ENCODE measurements around the gene WNT9A. TPM values are rescaled to one million over a fixed set of nuclear protein-coding genes. Genes with fewer than 3 reads are reported as not detected.

WNT9A gene
- total RNA-seq, 1 donor from 2014 or later: 10.3 TPM

DNA sequence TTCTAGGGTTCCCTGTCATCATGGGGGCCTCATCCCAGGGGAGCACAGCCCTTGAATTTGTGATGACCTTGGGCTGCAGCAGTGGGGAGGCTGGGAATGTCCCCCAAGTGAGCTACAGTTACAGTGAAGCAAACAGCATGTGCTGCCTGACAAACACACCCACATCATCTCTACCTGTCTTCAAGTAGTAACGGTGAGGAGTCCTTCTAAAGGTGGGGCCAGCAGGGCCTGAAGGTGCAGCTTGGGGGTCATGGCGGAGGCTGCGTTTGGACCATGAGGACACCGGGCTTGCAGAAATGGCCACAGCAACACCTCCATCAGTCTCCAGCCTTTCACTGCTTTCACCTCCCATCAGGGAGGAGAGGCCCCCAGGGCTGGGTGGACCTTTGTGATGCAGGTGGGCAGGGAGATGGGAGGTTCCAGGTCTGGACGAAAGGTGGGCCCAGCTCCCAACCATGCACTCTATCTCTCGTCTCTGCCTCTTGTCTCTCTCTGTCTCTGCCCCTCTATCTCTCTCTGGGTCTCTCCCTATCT lies 55.7 kb downstream of the WNT9A start:
- DNase-seq (ENCODE audit: low read depth): no peak
- peaks cover 15% of the 10 kb centered on the region for H3K27me3 ChIP-seq (ENCODE audit: control insufficient read depth, insufficient read depth, low read length)
- TF ChIP-seq, protein P1, sequence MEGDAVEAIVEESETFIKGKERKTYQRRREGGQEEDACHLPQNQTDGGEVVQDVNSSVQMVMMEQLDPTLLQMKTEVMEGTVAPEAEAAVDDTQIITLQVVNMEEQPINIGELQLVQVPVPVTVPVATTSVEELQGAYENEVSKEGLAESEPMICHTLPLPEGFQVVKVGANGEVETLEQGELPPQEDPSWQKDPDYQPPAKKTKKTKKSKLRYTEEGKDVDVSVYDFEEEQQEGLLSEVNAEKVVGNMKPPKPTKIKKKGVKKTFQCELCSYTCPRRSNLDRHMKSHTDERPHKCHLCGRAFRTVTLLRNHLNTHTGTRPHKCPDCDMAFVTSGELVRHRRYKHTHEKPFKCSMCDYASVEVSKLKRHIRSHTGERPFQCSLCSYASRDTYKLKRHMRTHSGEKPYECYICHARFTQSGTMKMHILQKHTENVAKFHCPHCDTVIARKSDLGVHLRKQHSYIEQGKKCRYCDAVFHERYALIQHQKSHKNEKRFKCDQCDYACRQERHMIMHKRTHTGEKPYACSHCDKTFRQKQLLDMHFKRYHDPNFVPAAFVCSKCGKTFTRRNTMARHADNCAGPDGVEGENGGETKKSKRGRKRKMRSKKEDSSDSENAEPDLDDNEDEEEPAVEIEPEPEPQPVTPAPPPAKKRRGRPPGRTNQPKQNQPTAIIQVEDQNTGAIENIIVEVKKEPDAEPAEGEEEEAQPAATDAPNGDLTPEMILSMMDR (IDR thresholded peaks at IDR 0.05; ENCODE audit: insufficient read depth, low read length, poor library complexity, severe bottlenecking): no peak
- H3K36me3 ChIP-seq (ENCODE audit: control insufficient read depth, insufficient read depth, low read length): no peaks in the 10 kb centered on the region
- H3K4me3 ChIP-seq (ENCODE audit: low read depth, low read length): no peak overlapping the region

DNA sequence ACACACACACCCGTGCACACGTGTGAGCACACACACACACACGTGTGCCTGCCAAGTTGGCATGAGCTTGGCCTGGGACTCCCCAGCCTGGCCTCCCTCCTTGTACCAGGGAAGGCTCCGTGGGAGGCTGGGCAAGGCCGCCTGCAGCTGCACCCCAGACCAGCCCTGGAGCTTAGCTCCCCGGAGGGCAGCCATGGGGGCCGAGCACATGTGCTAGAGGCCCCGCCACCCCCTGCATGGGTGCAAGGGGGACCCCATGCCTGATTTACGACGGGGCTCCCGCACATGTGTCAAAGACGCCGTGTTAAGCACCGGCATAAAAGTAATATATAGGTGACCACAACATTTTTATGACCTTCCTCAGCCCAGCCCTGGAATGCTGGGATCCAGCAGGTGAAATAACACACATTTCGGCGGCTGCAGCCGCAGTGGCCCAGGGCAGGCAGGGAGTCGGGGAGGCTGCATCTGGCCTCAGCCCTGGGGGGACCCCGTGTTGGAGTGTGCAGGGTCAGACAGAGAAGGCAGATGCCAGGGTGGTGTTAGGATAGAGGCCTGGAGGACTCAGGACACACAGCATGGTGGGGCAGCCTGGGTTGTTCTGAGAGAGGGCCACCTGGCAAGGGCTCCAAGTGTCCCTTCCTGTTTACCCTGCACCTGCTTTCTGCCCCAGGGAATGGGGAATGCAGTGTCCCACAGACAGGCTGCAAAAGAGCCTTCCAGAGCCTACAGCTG lies 56.3 kb downstream of the WNT9A start:
- H3K36me3 ChIP-seq (ENCODE audit: control insufficient read depth, insufficient read depth, low read length): no peaks in the 10 kb centered on the region

DNA sequence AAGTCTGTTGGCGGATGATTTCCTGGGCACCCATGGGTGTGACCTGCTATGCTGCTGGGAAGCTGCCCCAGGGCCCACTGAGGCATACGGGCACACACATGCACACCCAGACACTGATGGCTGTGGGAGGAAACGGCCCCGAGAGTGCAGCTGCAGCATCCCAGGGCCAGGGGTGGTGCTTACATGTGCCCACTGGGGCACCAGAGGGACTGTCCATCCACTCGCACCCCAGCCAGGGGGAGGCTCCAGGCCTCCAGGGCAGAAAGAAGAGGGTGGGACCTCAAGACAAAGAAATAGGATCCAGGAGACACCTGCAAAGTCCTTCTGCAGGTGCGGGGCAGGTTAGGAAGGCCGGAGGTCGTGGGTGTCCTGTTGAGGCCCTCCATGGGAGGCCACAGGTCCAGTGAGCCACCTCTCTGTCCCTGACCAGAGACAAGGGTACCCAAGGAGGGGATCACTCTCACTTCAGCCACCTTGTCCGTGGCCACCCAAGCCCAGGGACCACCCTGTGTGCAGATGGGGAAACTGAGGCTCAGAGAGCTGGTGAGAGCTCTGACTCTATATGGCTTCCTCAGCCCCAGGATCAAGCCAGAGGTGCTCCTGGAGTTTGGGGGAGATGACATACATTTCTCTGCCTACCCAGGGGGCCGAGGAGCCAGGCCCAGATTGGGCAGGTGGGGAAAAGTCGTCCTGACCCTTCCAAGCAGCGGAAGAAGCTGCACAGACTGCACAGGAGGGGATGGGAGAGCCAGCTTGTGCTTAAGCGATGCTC lies 57.1 kb downstream of the WNT9A start:
- Histone ChIP-seq H3K36me3 (ENCODE audit: control insufficient read depth, insufficient read depth, low read length) (no peaks in the 10 kb centered on the region), H3K4me3 (ENCODE audit: low read depth, low read length) (no peak overlapping the region), H3K27me3 (ENCODE audit: control insufficient read depth, insufficient read depth, low read length) (peaks cover 20% of the 10 kb centered on the region)
- TF ChIP-seq, protein P1 (IDR thresholded peaks at IDR 0.05; ENCODE audit: insufficient read depth, low read length, poor library complexity, severe bottlenecking): no peak
- DNase-seq (ENCODE audit: low read depth): no peak

More for the DNA sequence above, 56.3 kb downstream of the WNT9A start:
- peaks cover 16% of the 10 kb centered on the region for H3K27me3 ChIP-seq (ENCODE audit: control insufficient read depth, insufficient read depth, low read length)
- no peak overlapping the region for H3K4me3 ChIP-seq (ENCODE audit: low read depth, low read length)
- TF ChIP-seq, protein P1 (IDR thresholded peaks at IDR 0.05; ENCODE audit: insufficient read depth, low read length, poor library complexity, severe bottlenecking): no peak
- DNase-seq (ENCODE audit: low read depth): no peak

DNA sequence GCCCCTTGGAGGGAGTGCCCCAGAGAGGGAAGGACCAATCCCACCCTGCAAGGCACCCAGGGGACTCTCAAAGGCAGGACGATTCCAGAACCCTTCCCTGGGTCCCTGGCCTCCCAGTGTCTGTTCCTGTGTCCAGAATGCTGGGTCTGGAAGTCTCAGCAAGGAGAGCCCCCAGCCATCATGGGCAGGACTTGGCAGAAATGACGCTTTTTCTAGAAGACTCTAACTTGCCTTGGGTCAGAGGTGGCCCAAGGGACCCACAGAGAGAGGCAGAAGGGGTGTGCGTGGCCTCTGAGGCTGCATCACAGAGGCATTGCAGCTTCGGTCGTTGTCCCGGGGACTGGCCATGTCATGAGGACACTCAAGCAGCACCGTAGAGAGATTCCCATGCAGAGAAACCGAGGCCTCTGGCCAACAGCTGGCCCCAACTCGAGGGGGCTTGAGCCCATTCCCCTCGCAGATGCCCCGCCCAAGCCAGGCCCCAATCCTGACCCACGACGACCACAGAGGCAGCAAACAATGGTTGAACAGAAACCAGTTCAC lies 57.8 kb downstream of the WNT9A start:
- DNase-seq (ENCODE audit: low read depth): no peak
- Histone ChIP-seq H3K27me3 (ENCODE audit: control insufficient read depth, insufficient read depth, low read length) (peaks cover 20% of the 10 kb centered on the region), H3K36me3 (ENCODE audit: control insufficient read depth, insufficient read depth, low read length) (no peaks in the 10 kb centered on the region), H3K4me3 (ENCODE audit: low read depth, low read length) (no peak overlapping the region)
- TF ChIP-seq, protein P1 (IDR thresholded peaks at IDR 0.05; ENCODE audit: insufficient read depth, low read length, poor library complexity, severe bottlenecking): no peak

DNA sequence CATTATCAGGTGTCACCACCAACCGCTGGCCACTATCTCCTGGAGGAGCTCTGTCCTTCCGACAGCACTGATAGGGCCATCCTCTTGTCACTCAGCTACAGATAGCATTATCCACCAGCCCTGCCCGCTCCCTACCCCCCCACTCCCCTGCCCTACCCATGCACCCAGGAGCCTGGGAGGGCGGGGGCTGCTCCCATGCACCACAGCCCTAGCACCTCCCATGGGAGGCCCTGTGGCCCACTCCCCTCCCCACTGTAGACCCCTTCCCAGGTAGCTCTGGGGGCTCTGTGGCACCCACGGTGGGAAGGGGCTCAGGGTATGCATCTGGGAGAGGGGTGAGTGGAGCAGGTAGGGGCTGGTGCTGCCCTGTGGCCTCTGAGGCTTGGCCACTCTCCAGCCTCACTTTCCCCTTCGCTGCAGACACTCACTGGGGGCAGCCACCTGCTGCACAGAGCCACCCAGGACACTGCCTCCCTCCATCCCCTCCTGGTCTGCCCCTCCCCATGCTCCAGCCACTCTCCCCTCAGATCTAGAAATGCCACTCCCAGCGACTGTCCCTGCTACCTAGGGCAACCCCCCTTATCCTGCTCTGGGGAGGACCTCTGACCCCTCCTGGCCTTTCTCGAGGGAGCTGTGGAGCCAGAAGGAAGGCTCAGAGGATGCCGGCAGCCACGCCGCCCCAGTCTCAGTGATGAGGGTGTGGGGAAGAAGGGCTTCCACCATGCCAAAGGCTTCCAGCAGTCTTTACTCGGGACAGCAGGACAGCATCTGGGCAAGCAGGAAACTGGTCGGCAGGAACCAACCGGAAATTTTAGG lies 58.5 kb downstream of the WNT9A start:
- H3K4me3 ChIP-seq (ENCODE audit: low read depth, low read length): no peak overlapping the region
- TF ChIP-seq, protein P1 (IDR thresholded peaks at IDR 0.05; ENCODE audit: insufficient read depth, low read length, poor library complexity, severe bottlenecking): no peak
- no peaks in the 10 kb centered on the region for H3K36me3 ChIP-seq (ENCODE audit: control insufficient read depth, insufficient read depth, low read length)
- no peak for DNase-seq (ENCODE audit: low read depth)
- peaks cover 20% of the 10 kb centered on the region for H3K27me3 ChIP-seq (ENCODE audit: control insufficient read depth, insufficient read depth, low read length)

All from kidney epithelial cell (primary cell).